ENCODE data around the gene CYTH4. TPM values are rescaled to one million over a fixed set of nuclear protein-coding genes. Genes with fewer than 3 reads are reported as not detected.

CYTH4 gene
- total and polyA plus RNA-seq, 10 of the 15 experiments (the other 5 are each of a cell fraction or from before 2014, with no cell fraction given): 1.5 to 27.3 (median 16.9) TPM

- TF ChIP-seq GATAD2B (conservative IDR thresholded peaks at IDR 0.05; ENCODE audit: low read depth) (no peak), HDAC2 (IDR thresholded peaks at IDR 0.05) (no peak), CHD1 (IDR thresholded peaks at IDR 0.05; ENCODE audit: low read depth, low read length) (no peak), FOXK2 (IDR thresholded peaks at IDR 0.05) (no peak)
Observed at GRCh38 chr22:37253126-37253660, 29.1 kb upstream of the CYTH4 start (continued).

GRCh38 chr22:37254209-37254866 lies 28.0 kb upstream of the CYTH4 start:
- Histone ChIP-seq H4K20me1 (ENCODE audit: control insufficient read depth, insufficient read depth) (no peaks in the 10 kb centered on the region), H3K4me3 (no peak overlapping the region), H3K9me3 (replicated peaks; ENCODE audit: control insufficient read depth, insufficient read depth, low read length) (no peaks in the 10 kb centered on the region), H3K27me3 (replicated peaks in 1 of 2; ENCODE audit: control insufficient read depth in 2 of 2, insufficient read depth in 2 of 2, low read length in 1 of 2) (no peaks in the 10 kb centered on the region), H3K9ac (ENCODE audit: control insufficient read depth, insufficient read depth, low read length) (no peak overlapping the region), H3K27ac (ENCODE audit: control insufficient read depth, insufficient read depth) (no peak overlapping the region), H2AFZ (ENCODE audit: control insufficient read depth, low read depth, low read length) (no peak overlapping the region), H3K4me1 (ENCODE audit: control insufficient read depth, insufficient read depth, low read length) (peaks cover 8% of the 10 kb centered on the region; the same call in 1 of the 2 replicates), H3K36me3 (ENCODE audit: control insufficient read depth in 2 of 2, insufficient read depth in 2 of 2, low read length in 1 of 2) (no peaks in the 10 kb centered on the region), H3K4me2 (ENCODE audit: control insufficient read depth, insufficient read depth) (no peak overlapping the region), H3K79me2 (ENCODE audit: control insufficient read depth, insufficient read depth, low read length) (no peaks in the 10 kb centered on the region)
- WGBS (ENCODE audit: insufficient coverage, insufficient replicate concordance, low lambda C conversion rate, missing lambda C conversion rate): 85% methylated on average over 5 of the region's 5 CpGs
- ChIA-PET SMC1A (ENCODE audit: uncharacterized antibody, unreplicated experiment) (interaction anchor here (1.1 to 5.6 kb wide), 4 partner anchors 9 to 35 kb away, joined by 4 to 58 read pairs (median 4); partner anchors contain the start of gene RAC2), POLR2A (interaction anchor here (3.6 to 4.3 kb wide), 2 partner anchors 9 to 12 kb away, joined by 30 to 36 read pairs; partner anchors contain the start of gene RAC2), CTCF (interaction anchor here (0.7 to 3.2 kb wide), 4 partner anchors 10 to 54 kb away, joined by 3 to 12 read pairs (median 8); partner anchors contain the start of gene RAC2), RAD21 (ENCODE audit: unreplicated experiment) (interaction anchor here (1.9 to 6.6 kb wide), 2 partner anchors 11 to 54 kb away, joined by 6 to 84 read pairs; partner anchors contain the start of gene RAC2)
- intact Hi-C loops (cut with micrococcal nuclease; ENCODE audit: unreplicated experiment): no loop called here
- TF ChIP-seq DPF2 (IDR thresholded peaks at IDR 0.05) (no peak), HDGF (IDR thresholded peaks at IDR 0.05) (no peak), BCLAF1 (IDR thresholded peaks at IDR 0.05) (no peak), CBFB (IDR thresholded peaks at IDR 0.05; ENCODE audit: low read depth) (no peak), BCL11A (IDR thresholded peaks at IDR 0.05; ENCODE audit: low read depth, low read length) (no peak), ATF3 (IDR thresholded peaks at IDR 0.05; ENCODE audit: borderline replicate concordance, extremely low read depth, low read depth, low read length) (no peak), SUPT20H (IDR thresholded peaks at IDR 0.05; ENCODE audit: borderline replicate concordance, control insufficient read depth, low read depth, low read length) (no peak)
- ATAC-seq: no peak
- no peak for FAIRE-seq
- no TSS peak for BruUV-seq (replicated peaks)
- no peak for DNase-seq (ENCODE audit: low read depth, low spot score)
- in situ Hi-C loops (cut with MboI): no loop called here

Measured in GM12878 (cell line).